ENCODE measurements around the gene PGF.
"Not testable (repeated sequence)": the region's sequence is repeated elsewhere in the genome, so short reads cannot be mapped to it uniquely, and the experiment has no call there.

The PGF gene

GRCh38 chr14:74955229-74956026 lies at the start of gene PGF:
PGF (minus strand) TSS chr14:74955597; CDS start chr14:74955242, 355 bp downstream.
- no peak for DNase-seq (ENCODE audit: low read depth)

- no peak for DNase-seq (ENCODE audit: low read depth)
Measured at GRCh38 chr14:75003250-75004027, 48.0 kb upstream of the PGF start.

GRCh38 chr14:75002392-75003249 lies 47.2 kb upstream of the PGF start, which contains the start of gene EIF2B2:
EIF2B2 (plus strand) TSS chr14:75002921; CDS start chr14:75002991, 70 bp downstream.
- DNase-seq (ENCODE audit: low read depth), result peak; percentile 78

GRCh38 chr14:75001899-75002298 lies 46.5 kb upstream of the PGF start:
- DNase-seq (ENCODE audit: low read depth), result no peak

- no peak for DNase-seq (ENCODE audit: low read depth)
Measured at GRCh38 chr14:75001261-75001660, 45.9 kb upstream of the PGF start.

- DNase-seq (ENCODE audit: low read depth), result not testable (repeated sequence)
Measured at GRCh38 chr14:74995781-74996180, 40.4 kb upstream of the PGF start.

GRCh38 chr14:74994182-74994581 lies 38.8 kb upstream of the PGF start:
- not testable (repeated sequence) for DNase-seq (ENCODE audit: low read depth)

GRCh38 chr14:74988993-74989392 lies 33.6 kb upstream of the PGF start:
- DNase-seq (ENCODE audit: low read depth), result no peak

- no peak for DNase-seq (ENCODE audit: low read depth)
Measured at GRCh38 chr14:74988131-74988530, 32.7 kb upstream of the PGF start.

GRCh38 chr14:74985806-74986205 lies 30.4 kb upstream of the PGF start:
- DNase-seq (ENCODE audit: low read depth), result no peak

- DNase-seq (ENCODE audit: low read depth), result no peak
Measured at GRCh38 chr14:74985028-74985310, 29.6 kb upstream of the PGF start.

GRCh38 chr14:74984236-74985027 lies 29.0 kb upstream of the PGF start:
- DNase-seq (ENCODE audit: low read depth), result no peak

GRCh38 chr14:74983343-74983742 lies 27.9 kb upstream of the PGF start:
- DNase-seq (ENCODE audit: low read depth), result no peak

- no peak for DNase-seq (ENCODE audit: low read depth)
Measured at GRCh38 chr14:74982661-74983060, 27.3 kb upstream of the PGF start.

- DNase-seq (ENCODE audit: low read depth), result no peak
Measured at GRCh38 chr14:74981833-74982232, 26.4 kb upstream of the PGF start.

- DNase-seq (ENCODE audit: low read depth), result no peak
Measured at GRCh38 chr14:74981462-74981782, 26.0 kb upstream of the PGF start.

GRCh38 chr14:74980731-74981461 lies 25.5 kb upstream of the PGF start:
- no peak for DNase-seq (ENCODE audit: low read depth)

GRCh38 chr14:74980398-74980730 lies 25.0 kb upstream of the PGF start:
- DNase-seq (ENCODE audit: low read depth), result no peak

GRCh38 chr14:74979442-74980397 lies 24.3 kb upstream of the PGF start:
- DNase-seq (ENCODE audit: low read depth), result no peak

GRCh38 chr14:74979029-74979428 lies 23.6 kb upstream of the PGF start:
- DNase-seq (ENCODE audit: low read depth), result no peak
